Keratinocyte (primary cell): ENCODE measurements around the gene ACBD6.

Source experiments
- EZH2 ChIP-seq: IDR thresholded peaks from one replicate; pipeline ENCODE4 v1.6.1; 2012; ENCODE audit warnings: inconsistent platforms, mild to moderate bottlenecking, low read length, moderate library complexity
- TF ChIP-seq, protein P1 (sequence below), 3 experiments: IDR thresholded peaks in 1 of 3; conservative IDR thresholded peaks in 1 of 3; optimal IDR thresholded peaks in 1 of 3; 2 replicates in 2 of 3; 3 replicates in 1 of 3; pipeline versions ENCODE3 to v1.5.1; 2011; ENCODE audit warnings: low read length in 3 of 3, mild to moderate bottlenecking in 3 of 3, moderate library complexity in 2 of 3, control low read depth in 1 of 3, inconsistent platforms in 1 of 3; ENCODE audit not compliant: insufficient read depth in 2 of 3; ENCODE audit errors: extremely low read depth in 1 of 3

DNA sequence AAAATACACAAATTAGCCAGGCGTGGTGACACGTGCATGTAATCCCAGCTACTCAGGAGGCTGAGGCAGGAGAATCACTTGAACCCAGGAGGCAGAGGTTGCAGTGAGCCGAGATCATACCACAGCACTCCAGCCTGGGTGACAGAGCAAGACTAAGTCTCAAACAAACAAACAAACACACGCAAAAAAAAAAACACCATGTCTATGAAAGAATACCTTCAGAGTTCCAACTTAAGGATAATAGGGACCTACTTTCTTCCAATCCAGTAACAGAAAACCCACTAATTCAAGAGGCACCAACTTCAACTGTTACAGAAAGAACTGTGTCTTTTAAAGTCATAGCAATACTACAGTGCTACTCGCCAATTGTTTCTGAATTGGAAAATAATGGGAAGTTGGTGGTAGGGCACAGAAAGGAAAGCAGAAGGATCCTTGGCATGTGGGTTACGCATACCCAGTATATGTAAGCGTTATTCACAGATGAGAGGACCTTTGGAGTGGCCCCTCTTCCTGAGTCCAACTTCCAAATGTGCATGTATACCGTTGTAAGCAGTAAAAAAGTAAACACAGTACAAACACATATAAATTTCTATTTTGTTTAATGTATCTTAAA, 87.0 kb downstream of the ACBD6 start:
- TF ChIP-seq, protein P1, sequence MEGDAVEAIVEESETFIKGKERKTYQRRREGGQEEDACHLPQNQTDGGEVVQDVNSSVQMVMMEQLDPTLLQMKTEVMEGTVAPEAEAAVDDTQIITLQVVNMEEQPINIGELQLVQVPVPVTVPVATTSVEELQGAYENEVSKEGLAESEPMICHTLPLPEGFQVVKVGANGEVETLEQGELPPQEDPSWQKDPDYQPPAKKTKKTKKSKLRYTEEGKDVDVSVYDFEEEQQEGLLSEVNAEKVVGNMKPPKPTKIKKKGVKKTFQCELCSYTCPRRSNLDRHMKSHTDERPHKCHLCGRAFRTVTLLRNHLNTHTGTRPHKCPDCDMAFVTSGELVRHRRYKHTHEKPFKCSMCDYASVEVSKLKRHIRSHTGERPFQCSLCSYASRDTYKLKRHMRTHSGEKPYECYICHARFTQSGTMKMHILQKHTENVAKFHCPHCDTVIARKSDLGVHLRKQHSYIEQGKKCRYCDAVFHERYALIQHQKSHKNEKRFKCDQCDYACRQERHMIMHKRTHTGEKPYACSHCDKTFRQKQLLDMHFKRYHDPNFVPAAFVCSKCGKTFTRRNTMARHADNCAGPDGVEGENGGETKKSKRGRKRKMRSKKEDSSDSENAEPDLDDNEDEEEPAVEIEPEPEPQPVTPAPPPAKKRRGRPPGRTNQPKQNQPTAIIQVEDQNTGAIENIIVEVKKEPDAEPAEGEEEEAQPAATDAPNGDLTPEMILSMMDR (optimal IDR thresholded peaks at IDR 0.05 in 1 of 3, IDR thresholded peaks at IDR 0.05 in 1 of 3, conservative IDR thresholded peaks at IDR 0.05 in 1 of 3; ENCODE audit: extremely low read depth in 1 of 3, insufficient read depth in 2 of 3, low read length in 3 of 3) = no peak
- TF ChIP-seq EZH2 = no peak
